GM19463 (cell line): Measurements from ENCODE around the gene EPHB2.
"Not testable (repeated sequence)": the region's sequence is repeated elsewhere in the genome, so short reads cannot be mapped to it uniquely, and the experiment has no call there.

Source experiments
- ATAC-seq: cut with Tn5 transposase; IDR thresholded peaks from one replicate; pipeline ENCODE4 v1.9.1; 2021; ENCODE audit warnings: mild to moderate bottlenecking, moderate library complexity; ENCODE audit not compliant: unreplicated experiment

The EPHB2 gene

DNA sequence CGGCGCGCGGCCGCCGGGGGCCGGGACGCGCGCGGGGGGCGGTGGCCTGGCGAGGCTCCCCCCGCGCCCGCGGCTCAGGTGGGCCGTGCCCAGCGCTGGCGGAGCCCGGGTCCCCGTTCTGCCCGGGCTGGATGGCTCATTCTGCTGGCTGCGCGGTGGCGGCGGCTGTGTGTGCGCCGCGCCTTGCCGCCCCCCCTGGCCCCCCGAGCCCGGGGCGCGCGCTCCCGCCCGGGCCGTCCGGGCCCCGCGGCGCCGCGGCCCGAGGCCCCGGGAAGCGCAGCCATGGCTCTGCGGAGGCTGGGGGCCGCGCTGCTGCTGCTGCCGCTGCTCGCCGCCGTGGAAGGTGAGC, at the start of gene EPHB2:
TSS of gene EPHB2 (plus strand) at position 139 of the 349 bp plus-strand sequence. CDS start at position 283, 144 bp downstream.
- no peak for ATAC-seq

DNA sequence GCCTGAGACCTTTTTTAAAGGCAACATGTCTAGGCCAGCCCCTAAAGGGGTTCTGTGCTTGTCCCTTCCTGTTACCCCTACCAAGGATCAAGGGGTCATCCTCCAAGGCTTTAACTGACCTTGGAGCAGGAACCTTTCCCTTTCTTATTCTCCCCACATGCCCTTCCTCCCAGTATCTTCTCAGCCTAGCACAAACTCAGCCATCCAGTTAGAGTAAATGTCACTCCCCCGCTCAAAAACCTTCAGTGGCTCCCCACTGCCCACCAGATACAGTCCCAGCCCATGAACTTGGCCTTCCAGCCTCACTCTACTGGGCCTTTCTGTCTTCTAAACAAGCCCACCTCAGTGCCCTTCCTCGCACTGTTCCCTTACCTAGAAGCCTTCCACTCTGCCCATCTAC, 48.8 kb upstream of the EPHB2 start:
- no peak for ATAC-seq

DNA sequence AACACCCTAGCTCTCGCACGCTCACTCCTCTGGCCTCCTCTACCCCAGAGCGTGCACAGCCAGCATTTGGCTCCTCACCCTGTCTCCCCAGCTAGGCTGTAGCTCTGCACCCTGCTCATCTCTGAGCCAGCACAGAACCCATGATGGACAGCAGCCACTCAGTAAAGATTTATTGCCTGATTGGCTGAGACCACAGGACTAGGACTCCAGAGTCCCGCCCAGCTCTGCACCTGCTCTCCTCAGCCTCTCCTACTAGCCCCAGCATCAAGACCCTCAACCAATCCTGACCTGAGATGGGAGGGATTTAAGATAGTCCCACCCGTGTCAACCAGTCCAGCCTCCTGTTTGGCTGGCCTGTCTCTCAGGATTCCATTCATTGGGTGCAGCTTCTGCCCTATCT, 48.3 kb upstream of the EPHB2 start:
- ATAC-seq, result no peak

DNA sequence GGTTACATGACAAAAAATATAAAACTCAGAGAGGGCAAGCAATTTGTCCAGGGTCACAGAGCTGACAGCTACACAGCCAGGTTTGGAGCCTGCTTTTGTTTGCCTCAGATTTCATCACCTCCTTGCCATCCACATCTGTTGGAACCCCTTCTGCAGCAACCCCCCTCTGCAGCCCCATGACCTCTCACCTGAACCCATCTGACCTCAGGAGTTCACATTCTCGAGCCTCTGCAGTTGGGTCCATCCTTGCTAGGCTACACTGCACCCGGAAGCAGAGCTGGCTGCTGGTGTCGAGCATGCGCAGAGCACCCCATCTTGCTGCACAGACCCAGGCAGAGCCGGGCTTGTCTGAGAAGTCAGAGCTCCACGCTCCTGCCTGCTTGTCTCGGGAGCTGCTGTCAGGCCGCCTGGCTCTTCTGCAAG, 47.6 kb upstream of the EPHB2 start:
- no peak for ATAC-seq

DNA sequence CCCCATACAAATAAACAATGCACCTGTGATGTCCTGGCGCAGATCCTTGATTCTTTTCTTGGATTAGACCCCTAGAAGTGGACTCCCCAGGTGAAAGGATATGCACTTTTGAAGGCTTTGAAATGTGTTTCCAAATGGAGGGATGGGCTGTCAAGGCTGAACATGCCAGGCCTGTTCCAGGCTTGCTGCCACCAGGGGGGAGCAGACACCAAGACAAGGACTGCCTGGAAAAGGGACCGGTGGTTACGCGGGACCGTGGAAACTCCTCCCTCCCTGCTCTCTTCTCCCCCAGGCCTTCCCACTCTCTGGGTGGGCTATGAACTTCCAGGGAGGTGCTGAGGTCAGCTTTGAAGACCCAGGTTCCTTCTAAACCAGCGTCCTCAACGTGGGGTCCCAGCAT, 44.9 kb upstream of the EPHB2 start:
- no peak for ATAC-seq

DNA sequence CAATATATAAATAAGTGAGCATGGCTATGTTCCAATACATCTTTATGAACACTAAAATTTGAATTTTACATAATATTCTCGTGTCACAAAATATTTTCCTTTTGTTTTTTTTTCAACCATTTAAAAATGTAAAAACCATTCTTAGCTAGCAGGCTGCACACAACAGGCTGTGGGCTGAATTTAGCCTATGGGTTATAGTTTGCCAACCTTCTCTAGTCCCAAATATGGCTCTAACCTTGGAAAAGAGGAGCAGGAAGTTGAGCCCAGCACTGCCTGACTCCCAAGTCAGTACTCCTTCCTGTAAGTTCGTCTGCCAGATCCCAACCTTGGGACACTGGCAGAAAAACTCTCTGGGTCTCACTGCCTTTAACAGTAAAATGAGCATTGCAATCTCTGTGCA, 44.2 kb upstream of the EPHB2 start:
- no peak for ATAC-seq

DNA sequence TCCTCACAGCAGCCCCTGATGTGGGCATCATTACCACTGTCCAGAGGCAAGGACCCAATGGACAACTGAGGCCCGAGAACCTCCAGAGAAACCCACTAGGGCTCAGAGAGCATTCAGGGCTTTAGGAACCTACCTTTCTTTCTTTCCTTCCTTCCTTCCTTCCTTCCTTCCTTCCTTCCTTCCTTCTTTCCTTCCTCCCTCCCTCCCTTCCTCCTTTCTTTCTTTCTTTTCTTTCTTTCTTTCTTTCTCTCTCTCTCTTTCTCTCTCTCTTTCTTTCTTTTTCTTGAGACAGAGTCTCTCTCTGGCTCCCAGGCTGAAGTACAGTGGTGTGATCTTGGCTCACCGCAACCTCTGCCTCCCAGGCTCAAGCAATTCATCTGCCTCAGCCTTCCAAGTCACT, 41.8 kb upstream of the EPHB2 start:
- ATAC-seq, result not testable (repeated sequence)

DNA sequence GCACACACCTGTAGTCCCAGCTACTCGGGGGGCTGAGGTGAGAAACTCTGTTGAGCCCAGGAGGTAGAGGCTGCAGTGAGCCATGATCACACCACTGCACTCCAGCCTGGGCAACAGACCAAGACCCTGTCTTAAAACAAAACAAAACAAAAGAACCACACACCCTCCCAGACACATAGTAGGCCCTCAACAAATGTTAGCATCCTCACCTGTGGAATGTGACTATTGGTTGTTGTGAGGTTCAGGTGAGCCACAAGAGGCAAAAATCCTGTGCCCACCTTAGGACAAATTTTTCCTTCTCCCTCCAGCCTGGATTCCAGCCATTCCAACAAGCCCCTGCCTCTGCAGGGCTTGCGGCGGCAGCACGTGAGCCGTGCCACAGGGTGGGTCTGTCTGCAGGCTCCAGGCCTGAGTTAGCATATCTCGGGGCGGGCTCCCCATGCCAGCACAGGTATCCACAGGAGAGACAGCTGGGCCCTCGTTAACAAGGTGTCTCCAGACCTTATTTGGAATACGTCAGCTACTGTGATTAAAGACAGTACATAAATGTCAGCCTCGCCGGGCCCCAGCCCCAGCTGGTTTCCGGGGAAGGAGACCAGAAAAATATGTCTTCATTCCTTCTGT, 40.2 kb upstream of the EPHB2 start:
- no peak for ATAC-seq

DNA sequence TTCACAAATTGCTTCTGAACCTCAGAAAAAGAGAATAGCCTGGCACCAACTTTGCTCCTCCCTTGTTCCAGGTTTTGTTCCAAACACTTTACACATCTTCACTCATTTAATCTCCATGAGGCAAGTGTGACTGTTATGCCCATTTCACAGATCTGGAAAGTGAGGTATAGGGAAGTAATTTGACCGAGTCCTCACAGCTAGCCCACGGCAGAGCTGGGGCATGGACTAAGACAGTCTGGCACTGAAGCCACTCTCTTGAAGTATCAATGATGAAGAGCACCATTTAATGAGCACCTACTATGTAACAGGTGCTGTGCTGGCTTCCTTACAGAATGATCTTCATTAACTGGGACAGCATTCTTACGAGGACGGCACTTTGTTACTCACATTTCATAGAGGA, 38.6 kb upstream of the EPHB2 start:
- ATAC-seq, result no peak

DNA sequence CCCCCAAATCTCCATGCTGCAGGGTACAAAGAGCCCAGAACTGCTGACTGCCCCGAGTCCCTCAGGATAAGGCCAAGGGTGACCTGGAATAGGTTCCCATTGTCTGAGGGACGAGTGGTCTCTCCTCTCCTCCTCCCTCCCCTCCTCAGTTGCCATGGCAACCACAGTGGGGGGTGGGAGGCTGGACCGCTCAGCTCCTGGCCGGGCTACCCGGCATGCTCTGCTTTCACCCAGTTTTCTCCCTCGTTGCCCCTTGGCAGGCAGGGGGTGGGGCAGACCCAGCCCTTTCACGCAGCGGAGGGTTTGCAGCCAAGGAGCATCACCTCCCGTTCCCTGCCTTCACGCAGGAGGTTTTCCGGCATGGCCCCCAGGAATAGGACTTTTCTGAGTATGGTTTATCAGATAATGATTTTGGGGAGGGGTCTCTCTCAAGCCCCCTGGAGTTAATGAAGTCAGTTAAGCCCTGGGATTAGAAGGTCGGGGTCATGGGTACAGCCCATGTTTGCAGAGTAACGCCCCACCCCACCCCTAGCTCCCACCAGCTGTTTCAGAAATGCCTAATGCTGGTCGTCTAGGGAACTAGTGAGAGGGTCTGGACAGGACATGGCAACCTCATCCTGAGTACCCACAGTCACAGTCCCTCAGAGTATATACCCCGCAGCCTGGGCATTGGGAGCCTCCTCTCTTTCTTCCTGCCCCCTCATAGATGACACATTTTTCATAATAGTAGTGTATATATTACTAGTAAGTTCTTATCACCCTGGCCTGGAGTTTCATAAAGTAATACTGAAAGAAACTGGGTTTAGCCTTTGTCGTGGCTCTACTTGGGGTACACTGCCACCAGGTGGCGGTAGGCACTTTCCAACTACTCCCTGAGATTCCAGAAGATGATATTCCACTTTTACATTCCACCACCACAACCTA, 36.9 kb upstream of the EPHB2 start:
- ATAC-seq, result no peak

DNA sequence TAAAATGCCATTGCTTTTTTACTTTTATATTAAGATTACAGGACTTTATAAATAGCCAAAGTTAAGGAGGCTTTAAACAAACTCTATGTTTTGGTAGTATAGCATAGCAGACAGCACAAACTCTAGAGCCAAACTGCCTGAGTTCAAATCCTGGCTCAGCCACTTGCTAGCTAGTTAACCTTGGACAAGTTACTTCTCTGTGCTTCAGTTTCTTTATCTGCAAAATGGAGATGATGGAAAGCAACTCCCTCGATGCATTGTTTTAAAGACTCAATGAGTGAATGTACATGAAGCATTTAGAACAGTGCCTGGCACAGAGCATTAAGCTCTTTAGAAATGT, 36.3 kb upstream of the EPHB2 start:
- ATAC-seq, result no peak

DNA sequence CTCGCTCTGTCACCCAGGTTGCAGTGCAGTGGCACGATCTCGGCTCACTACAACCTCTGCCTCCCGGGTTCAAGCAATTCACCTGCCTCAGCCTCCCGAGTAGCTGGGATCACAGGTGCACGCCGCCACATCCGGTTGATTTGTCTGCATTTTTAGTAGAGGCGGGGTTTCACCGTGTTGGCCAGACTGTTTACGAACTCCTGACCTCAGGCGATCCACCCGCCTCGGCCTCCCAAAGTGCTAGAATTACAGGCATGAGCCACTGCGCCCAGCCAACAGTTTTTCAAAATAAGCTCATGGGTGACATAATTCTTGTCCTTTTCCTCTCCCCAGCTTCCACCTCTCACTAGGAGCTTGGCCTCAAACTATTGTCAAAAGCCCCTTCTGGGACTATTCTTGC, 34.5 kb upstream of the EPHB2 start:
- ATAC-seq, result not testable (repeated sequence)

DNA sequence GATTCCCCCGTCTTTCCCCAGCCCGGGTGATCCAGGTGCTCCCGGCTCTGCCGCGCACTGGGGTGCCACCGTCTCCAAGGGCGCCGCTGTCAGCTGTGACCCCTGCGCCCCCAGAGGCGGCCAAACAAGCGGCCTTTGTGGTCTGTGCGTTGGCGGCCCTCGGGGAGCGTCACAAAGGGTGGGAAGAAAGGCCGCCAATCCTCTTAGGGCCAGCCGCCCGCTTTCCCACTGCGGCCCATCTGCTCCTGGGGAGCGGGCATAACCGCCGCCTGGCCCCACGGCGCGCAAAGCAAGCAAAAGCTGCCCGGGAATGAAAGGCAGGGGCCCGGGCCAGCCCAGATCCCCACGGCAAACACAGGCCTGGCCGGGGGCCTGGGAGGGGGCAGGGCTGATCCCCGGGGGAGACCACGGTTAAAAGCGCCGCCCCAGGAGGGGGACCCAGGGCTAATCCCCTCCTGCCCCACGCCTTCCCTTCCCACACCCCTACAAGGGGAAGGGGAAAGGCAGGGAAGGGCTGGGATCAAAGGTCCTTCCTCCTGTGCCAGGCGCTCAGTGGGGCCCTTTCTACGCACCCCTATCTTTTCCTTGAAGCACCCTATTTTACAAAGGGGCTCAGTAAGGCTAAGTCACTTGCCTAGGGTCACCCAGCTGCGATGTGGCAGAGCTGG, 33.6 kb upstream of the EPHB2 start:
- ATAC-seq, result no peak

DNA sequence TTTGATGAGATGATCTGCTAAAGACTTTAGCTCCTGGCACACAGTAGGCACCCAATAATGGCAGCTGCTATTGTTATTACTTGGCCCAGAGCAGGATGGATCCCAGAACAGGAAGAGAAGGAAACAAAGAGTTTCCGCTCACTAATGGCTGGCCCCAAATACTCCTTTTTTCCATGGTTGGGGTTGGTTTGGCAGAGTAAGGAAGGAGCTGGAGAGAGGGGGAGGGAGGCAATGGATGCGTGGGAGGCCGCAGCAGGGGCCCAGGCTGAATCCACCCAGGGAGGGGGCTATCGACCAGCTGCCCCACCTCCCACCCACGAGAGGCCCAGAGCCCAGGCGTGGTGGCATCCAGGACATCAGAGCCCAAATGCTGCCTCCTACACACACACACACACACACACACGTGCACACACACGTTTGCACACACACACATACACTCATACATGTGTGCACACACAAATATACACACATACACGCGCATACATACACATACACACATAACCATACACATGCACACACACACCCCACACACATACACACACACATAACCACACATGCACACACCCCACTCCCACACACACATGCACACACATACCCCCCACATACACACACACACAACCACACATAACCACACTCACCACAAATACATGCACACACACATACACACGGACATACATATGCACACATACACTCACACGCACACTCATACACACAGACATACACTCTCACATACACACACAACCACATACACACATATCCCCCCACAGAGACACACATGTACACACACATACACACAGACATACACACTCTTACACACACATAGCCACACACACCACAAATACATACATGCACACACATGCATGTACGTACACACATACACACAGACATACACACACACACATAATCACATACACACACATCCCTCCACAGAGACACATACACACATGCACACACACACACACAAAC, 32.4 kb upstream of the EPHB2 start:
- ATAC-seq, result no peak

DNA sequence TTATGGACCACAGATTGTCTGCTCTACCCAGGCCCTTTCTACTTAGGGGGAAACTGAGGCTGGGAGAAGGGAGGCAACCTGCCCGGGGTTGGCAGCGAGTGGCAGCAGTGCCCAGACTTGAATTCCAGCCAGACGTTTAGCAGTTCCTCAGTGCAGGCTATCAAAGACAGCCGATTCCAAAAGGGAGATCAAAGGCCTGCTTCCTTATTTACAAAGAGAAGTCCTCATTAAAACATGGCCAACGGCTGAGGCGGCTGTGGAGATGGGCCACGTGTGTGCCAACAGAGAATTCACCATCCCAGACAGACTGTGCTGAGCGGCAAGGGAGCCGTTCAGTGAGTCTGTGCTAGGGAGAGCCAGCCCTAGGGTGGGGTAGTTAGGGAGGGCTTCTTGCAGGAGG, 29.9 kb upstream of the EPHB2 start:
- no peak for ATAC-seq

DNA sequence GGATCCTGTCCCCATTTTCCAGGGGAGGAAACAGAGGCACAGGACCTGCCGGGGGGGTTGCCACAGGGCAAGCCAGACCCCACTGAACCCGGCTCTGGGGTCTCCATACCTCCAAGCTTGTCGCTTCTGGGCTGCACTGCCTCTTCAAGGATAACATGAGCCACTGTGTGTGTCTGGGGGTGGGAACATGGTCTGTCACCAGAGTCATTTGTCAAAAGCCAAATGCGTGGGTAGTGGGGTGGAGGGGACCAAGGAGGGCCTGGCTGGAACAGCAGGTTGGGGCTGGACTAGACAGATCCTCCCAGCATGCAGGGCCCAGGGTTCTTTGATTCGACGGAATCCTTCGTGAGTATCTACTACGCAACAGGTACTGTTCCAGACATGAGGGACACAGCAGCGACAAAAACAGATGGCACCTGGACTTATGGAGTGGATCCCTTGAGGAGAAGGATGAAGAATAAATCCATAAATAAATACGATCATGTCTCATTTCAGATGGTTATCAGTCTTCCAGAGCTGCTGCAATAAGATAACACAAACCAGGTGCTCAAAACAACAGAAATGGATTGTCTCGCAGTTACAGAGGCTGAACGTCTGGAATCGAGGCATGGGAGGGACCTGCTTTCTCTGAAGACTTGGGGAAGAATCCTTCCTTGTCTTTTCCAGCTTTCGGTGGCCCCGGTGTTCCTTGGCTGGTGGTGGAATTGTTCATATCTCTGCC, 28.9 kb upstream of the EPHB2 start:
- no peak for ATAC-seq

DNA sequence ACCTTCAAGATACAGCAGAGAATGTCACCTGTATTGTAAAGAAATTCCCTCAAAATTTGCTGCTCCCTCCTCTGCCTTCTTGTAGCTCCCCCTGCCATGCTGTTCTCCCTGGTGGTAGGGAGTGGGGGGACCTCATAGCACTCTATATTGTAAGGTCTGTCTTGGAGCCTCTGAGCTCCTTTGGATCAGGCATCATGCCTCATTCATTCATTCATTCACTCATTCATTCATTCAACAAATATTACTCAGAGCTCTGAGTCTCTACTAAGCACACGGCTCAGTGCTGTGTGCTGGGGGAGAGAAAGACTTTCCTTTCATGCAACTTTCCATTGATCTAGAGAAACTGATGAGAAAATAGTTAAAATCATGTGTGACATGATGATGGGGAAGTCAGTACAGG, 27.1 kb upstream of the EPHB2 start:
- no peak for ATAC-seq

DNA sequence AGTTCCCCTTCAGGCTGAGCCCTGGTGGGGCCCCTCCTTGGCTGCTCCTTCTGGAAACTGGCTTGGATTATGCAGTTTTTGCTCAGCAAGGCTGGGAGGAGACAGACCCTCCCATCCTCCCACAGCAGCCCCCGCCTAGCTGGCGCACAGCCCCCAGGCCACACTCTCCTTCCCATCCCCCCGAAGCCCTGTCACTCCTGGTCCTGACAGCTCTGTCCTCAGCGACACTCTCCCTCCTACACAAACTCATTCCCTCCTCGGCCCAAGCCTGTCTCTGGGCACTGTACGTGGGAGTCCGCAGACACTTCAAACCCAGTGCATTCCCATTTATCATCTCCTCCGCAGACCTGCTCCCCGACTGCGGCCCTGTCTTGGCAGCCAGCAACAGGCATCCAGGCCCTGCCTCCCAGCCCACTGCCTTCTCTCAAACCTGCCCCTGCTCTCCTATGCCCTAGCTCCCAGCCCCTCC, 25.0 kb upstream of the EPHB2 start:
- no peak for ATAC-seq

DNA sequence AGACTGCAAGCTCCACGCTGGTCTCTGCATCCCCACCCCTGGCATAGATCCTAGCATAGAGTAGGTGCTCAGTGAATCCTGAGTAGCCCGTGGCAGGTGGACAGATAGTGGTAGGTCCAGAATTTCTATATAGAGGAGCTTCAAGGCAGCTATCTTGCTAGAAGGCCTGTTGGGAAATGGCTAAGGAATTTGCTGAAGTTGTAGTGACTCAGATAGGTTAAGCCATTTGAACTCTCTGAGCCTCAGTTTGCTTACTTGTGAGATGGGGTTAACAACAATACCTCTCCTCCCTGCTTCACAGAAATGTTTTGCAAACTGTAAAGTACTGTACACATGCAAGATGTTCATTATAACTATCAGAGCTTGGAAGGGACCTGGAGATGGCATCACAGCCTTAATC, 23.4 kb upstream of the EPHB2 start:
- ATAC-seq, result no peak

DNA sequence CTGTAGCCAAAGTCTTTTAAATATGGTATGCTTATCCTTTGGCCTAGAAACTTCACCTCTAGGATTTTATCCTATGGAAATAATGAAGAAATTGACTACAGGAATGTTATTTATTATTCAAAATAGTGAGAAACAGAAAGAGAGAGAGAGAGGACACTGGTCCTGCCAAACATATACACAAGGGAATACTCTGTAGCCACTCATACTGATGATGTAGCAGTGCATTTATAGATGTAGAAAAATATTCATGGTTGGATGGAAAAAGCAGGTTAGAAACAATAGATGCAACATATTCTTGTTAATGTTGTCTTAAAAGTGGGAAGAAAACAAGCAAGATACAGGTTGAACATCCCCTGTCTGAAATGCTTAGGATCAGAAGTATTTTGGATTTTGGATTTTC, 22.2 kb upstream of the EPHB2 start:
- no peak for ATAC-seq
